GM12892 (cell line): ENCODE results near the gene ZNF521.

Experiments
- DNase-seq: peaks from one replicate; pipeline ENCODE4 v3.0.0; 2011; ENCODE audit not compliant: insufficient read length
- FAIRE-seq: peaks from 2 replicates; lab custom pipeline; 2011; peaks lifted over from hg19 to GRCh38; lab: Jason Lieb, UNC
- POLR2A ChIP-seq: IDR thresholded peaks from 2 replicates; pipeline ENCODE4 v1.6.1; 2011; ENCODE audit warnings: low read depth, low read length, control low read depth
- POLR2AphosphoS5 ChIP-seq: IDR thresholded peaks from 2 replicates; pipeline ENCODE4 v1.6.1; 2011; ENCODE audit warnings: low read depth, low read length, control low read depth
- TAF1 ChIP-seq: IDR thresholded peaks from 2 replicates; pipeline ENCODE4 v1.6.1; 2011; ENCODE audit warnings: low read depth, mild to moderate bottlenecking, control low read depth, low read length, borderline replicate concordance

ZNF521 gene

GRCh38 chr18:25300492-25300891, 51.5 kb downstream of the ZNF521 start:
- DNase-seq (no peak), FAIRE-seq (no peak)
- TF ChIP-seq POLR2AphosphoS5 (no peak), TAF1 (no peak), POLR2A (no peak)

GRCh38 chr18:25299426-25300300, 52.3 kb downstream of the ZNF521 start:
- DNase-seq = no peak
- TF ChIP-seq TAF1 (no peak), POLR2A (no peak), POLR2AphosphoS5 (no peak)
- FAIRE-seq = no peak

GRCh38 chr18:25298853-25299274, 53.1 kb downstream of the ZNF521 start:
- FAIRE-seq (no peak), DNase-seq (no peak)
- TF ChIP-seq POLR2AphosphoS5 = no peak
- TF ChIP-seq POLR2A = no peak
- TF ChIP-seq TAF1 = no peak

GRCh38 chr18:25295624-25296138, 56.3 kb downstream of the ZNF521 start:
- DNase-seq (no peak), FAIRE-seq (no peak)
- TF ChIP-seq POLR2AphosphoS5 (no peak), POLR2A (no peak), TAF1 (no peak)

- FAIRE-seq (no peak), DNase-seq (no peak)
- TF ChIP-seq TAF1 = no peak
- TF ChIP-seq POLR2AphosphoS5 = no peak
- no peak for TF ChIP-seq POLR2A
Measured at GRCh38 chr18:25291150-25291549, 60.8 kb downstream of the ZNF521 start.

- no peak for TF ChIP-seq POLR2AphosphoS5
- no peak for TF ChIP-seq POLR2A
- no peak for TF ChIP-seq TAF1
- no peak for FAIRE-seq
- DNase-seq = no peak
Measured at GRCh38 chr18:25289001-25289631, 62.9 kb downstream of the ZNF521 start.

- no peak for FAIRE-seq
- TF ChIP-seq TAF1 (no peak), POLR2A (no peak), POLR2AphosphoS5 (no peak)
- DNase-seq = no peak
Measured at GRCh38 chr18:25288340-25288938, 63.5 kb downstream of the ZNF521 start.

- no peak for TF ChIP-seq TAF1
- TF ChIP-seq POLR2AphosphoS5 = no peak
- FAIRE-seq (no peak), DNase-seq (no peak)
Measured at GRCh38 chr18:25287106-25287505, 64.9 kb downstream of the ZNF521 start.

GRCh38 chr18:25284861-25285550, 67.0 kb downstream of the ZNF521 start:
- FAIRE-seq (no peak), DNase-seq (no peak)
- TF ChIP-seq POLR2A = no peak

GRCh38 chr18:25284281-25284680, 67.7 kb downstream of the ZNF521 start:
- no peak for FAIRE-seq
- no peak for DNase-seq
- TF ChIP-seq POLR2A = no peak
- TF ChIP-seq POLR2AphosphoS5 = no peak
- TF ChIP-seq TAF1 = no peak

GRCh38 chr18:25283781-25284180, 68.2 kb downstream of the ZNF521 start:
- no peak for FAIRE-seq
- DNase-seq = no peak
- TF ChIP-seq TAF1 (no peak), POLR2A (no peak), POLR2AphosphoS5 (no peak)

GRCh38 chr18:25282896-25283703, 68.9 kb downstream of the ZNF521 start:
- DNase-seq (no peak), FAIRE-seq (no peak)
- TF ChIP-seq TAF1 (no peak), POLR2AphosphoS5 (no peak), POLR2A (no peak)

GRCh38 chr18:25282282-25282681, 69.7 kb downstream of the ZNF521 start:
- DNase-seq (no peak), FAIRE-seq (no peak)
- TF ChIP-seq POLR2A (no peak), POLR2AphosphoS5 (no peak), TAF1 (no peak)
